ENCODE measurements around the gene NDST1. TPM values are rescaled to one million over a fixed set of nuclear protein-coding genes. Genes with fewer than 3 reads are reported as not detected.

Gene NDST1
- total RNA-seq, 2 donors from 2014 or later = 0.87 to 4.5 TPM

Other genes with a start within 250 kb of the NDST1 start
- gene CAMK2A, start 218.4 kb upstream of the NDST1 start, total RNA-seq = not detected
- not detected for gene ARSI, start 205.2 kb upstream of the NDST1 start, total RNA-seq
- gene TCOF1, start 150.4 kb upstream of the NDST1 start, total RNA-seq = 10 to 100 TPM; 91.9 to 94.4 TPM
- 100 to 1,000 TPM; 249 to 277 TPM for gene CD74, start 95.2 kb upstream of the NDST1 start, total RNA-seq
- gene RPS14, start 58.4 kb upstream of the NDST1 start, total RNA-seq = 1,000 to 10,000 TPM; 2,876 to 3,412 TPM
- under 1 TPM; 0.18 to 0.53 TPM for gene SYNPO, start 132.5 kb downstream of the NDST1 start, total RNA-seq
- gene MYOZ3, start 153.1 kb downstream of the NDST1 start, total RNA-seq = under 1 TPM; 0.09 to 0.49 TPM
- gene RBM22, start 192.9 kb downstream of the NDST1 start, total RNA-seq = 100 to 1,000 TPM in 1 of 2 donors, 10 to 100 TPM in 1; 62.0 to 104 TPM